ENCODE data around the gene CCDC183.

DNA sequence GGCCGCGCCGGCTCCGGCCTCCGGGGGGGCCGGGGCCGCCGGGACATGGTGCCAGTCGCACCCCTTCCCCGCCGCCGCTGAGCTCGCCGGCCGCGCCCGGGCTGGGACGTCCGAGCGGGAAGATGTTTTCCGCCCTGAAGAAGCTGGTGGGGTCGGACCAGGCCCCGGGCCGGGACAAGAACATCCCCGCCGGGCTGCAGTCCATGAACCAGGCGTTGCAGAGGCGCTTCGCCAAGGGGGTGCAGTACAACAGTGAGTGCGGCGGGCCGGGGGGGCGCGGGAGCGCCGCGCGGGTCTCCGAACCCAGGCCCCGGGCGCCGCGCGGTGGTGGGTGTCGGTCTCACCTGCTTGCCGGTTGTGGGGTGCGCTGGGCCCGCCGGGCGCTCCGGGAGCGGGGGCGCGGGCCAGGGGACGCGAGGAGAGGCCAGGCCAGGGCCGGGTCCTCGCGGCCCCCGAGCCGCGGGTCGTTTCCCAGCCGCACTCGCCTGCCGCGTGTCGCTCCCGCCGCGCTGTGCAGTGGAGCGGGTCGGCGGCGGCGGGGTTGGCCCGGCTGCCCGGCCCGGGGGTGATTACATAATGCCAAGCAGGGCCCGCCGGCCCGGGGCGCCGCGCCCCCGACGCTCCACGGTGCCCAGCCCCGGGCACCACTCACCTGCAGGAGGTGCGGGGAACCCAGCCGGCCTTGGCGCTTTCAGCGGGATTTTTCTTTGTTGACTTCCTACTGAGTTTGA lies 12.1 kb downstream of the CCDC183 start:
- TF ChIP-seq POLR2A (IDR thresholded peaks at IDR 0.05; ENCODE audit: extremely low read depth, insufficient read length) (no peak), CTCF (IDR thresholded peaks at IDR 0.05; ENCODE audit: low read depth, low read length) (no peak), MYC (IDR thresholded peaks at IDR 0.05; ENCODE audit: low read depth, low read length) (no peak)
- TF ChIP-seq, protein P1, sequence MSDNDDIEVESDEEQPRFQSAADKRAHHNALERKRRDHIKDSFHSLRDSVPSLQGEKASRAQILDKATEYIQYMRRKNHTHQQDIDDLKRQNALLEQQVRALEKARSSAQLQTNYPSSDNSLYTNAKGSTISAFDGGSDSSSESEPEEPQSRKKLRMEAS (IDR thresholded peaks at IDR 0.05; ENCODE audit: low read depth, low read length): no peak
